HepG2 (cell line): ENCODE results near the gene CDK17. TPM values are rescaled to one million over a fixed set of nuclear protein-coding genes. Genes with fewer than 3 reads are reported as not detected.

Source experiments
- ATF5 ChIP-seq: sonication (generic); formaldehyde crosslinking; IDR thresholded peaks from 2 replicates; pipeline ENCODE4 v1.4.0; 2020; ENCODE audit warnings: mild to moderate bottlenecking, low read depth, missing genetic modification reagents
- BCL3 ChIP-seq: sonication (generic); formaldehyde crosslinking; IDR thresholded peaks from 2 replicates; pipeline ENCODE4 v1.5.1; 2020; ENCODE audit warnings: mild to moderate bottlenecking, missing genetic modification reagents, moderate library complexity
- CCDC6 ChIP-seq: sonication (generic); formaldehyde crosslinking; IDR thresholded peaks from 2 replicates; pipeline ENCODE4 v1.8.1; 2022; ENCODE audit warnings: mild to moderate bottlenecking, missing genetic modification reagents, moderate library complexity
- FOXA1 ChIP-seq, 2 experiments: fragments of 450-650 bp in 1 of 2; sonication (generic) in 1 of 2; formaldehyde crosslinking in 1 of 2; IDR thresholded peaks; 2 replicates each; pipeline versions ENCODE4 v1.4.0 to v1.6.1; 2016 to 2020; ENCODE audit warnings: missing genetic modification reagents in 1 of 2
- HMGXB3 ChIP-seq: sonication (generic); formaldehyde crosslinking; IDR thresholded peaks from 2 replicates; pipeline ENCODE4 v1.4.0; 2020; ENCODE audit warnings: missing genetic modification reagents, borderline replicate concordance
- HNRNPUL1 ChIP-seq: fragments of 200-400 bp; formaldehyde crosslinking; IDR thresholded peaks from 2 replicates; pipeline ENCODE4 v1.6.1; 2017; ENCODE audit warnings: low read depth, mild to moderate bottlenecking, low read length, moderate library complexity
- JARID2 ChIP-seq: sonication (generic); formaldehyde crosslinking; IDR thresholded peaks from 2 replicates; pipeline ENCODE4 v1.8.1; 2023; ENCODE audit warnings: missing genetic modification reagents, inconsistent platforms; ENCODE audit not compliant: insufficient replicate concordance
- KDM4B ChIP-seq: sonication (generic); formaldehyde crosslinking; IDR thresholded peaks from 2 replicates; pipeline ENCODE4 v1.4.0; 2020; ENCODE audit warnings: missing genetic modification reagents
- MXD3 ChIP-seq: IDR thresholded peaks from 2 replicates; pipeline ENCODE4 v1.6.1; 2016; ENCODE audit warnings: mild to moderate bottlenecking, missing biosample characterization, missing genetic modification reagents
- REL ChIP-seq: sonication (generic); formaldehyde crosslinking; conservative IDR thresholded peaks from 2 replicates; pipeline ENCODE4 v1.8.0; 2022; ENCODE audit warnings: mild to moderate bottlenecking, missing genetic modification reagents, moderate library complexity
- SALL1 ChIP-seq: sonication (generic); formaldehyde crosslinking; IDR thresholded peaks from 2 replicates; pipeline ENCODE4 v1.8.0; 2022; ENCODE audit warnings: mild to moderate bottlenecking, missing genetic modification reagents
- ZBTB25 ChIP-seq: IDR thresholded peaks from 2 replicates; pipeline ENCODE4 v1.6.1; 2018; ENCODE audit warnings: missing genetic modification reagents
- ZBTB44 ChIP-seq: sonication (generic); formaldehyde crosslinking; IDR thresholded peaks from 2 replicates; pipeline ENCODE4 v1.4.0; 2020; ENCODE audit warnings: missing genetic modification reagents
- ZNF446 ChIP-seq: sonication (generic); formaldehyde crosslinking; IDR thresholded peaks from 2 replicates; pipeline ENCODE4 v1.5.0; 2020; ENCODE audit warnings: mild to moderate bottlenecking, missing genetic modification reagents
- ZNF691 ChIP-seq: sonication (generic); formaldehyde crosslinking; IDR thresholded peaks from 2 replicates; pipeline ENCODE4 v1.4.0; 2020; ENCODE audit warnings: missing genetic modification reagents, low read depth, mild to moderate bottlenecking, borderline replicate concordance
- ZNF782 ChIP-seq: sonication (generic); formaldehyde crosslinking; IDR thresholded peaks from 2 replicates; pipeline ENCODE4 v1.4.0; 2020; ENCODE audit warnings: missing genetic modification reagents, mild to moderate bottlenecking, borderline replicate concordance
- polyA plus RNA-seq, 8 experiments: library from polyadenylated mRNA; depleted of rRNA in 3 of 8; stranded (reverse) in 7 of 8; unstranded in 1 of 8; fragments of >200 nt; fragmentation: Illumina TruSeq in 4 of 8; extraction: Trizol in 4 of 8; gene quantifications; 2 replicates each; pipeline versions ENCODE4 v1.2.1 to v1.2.3, GENCODE V29; 2011 to 2016; ENCODE audit warnings: low read depth in 4 of 8, missing spikeins in 1 of 8, mixed read lengths in 1 of 8; ENCODE audit not compliant: insufficient read depth in 1 of 8
- total RNA-seq, 5 experiments: library from RNA; depleted of rRNA; stranded (reverse); fragments of >200 nt; fragmentation: Illumina TruSeq; extraction: Trizol; gene quantifications; 2 replicates each; pipeline ENCODE4 v1.2.3, GENCODE V29; 2016; ENCODE audit warnings: low read depth in 1 of 5

Gene CDK17
- total and polyA plus RNA-seq, 2 of the 13 experiments (the other 11 are each of a cell fraction or from before 2014, with no cell fraction given): 9.9 to 22.3 TPM

GRCh38 chr12:96399919-96400630 is at the start of gene CDK17 (continued):
- TF ChIP-seq REL (CRISPR knock-in tag) (0 out of 2 replicates have a peak, but pooled peaks have one; percentile 25), ZNF446 (CRISPR knock-in tag) (no peak), FOXA1 (IDR thresholded peaks at IDR 0.05) (no peak), FOXA1 (CRISPR knock-in tag; IDR thresholded peaks at IDR 0.05) (peak; percentile 42; the same call in 1 of the 2 replicates), BCL3 (0 out of 2 replicates have a peak, but pooled peaks have one; percentile 4), HMGXB3 (no peak; the same call in 1 of the 2 replicates), MXD3 (0 out of 2 replicates have a peak, but pooled peaks have one; percentile 41), KDM4B (0 out of 2 replicates have a peak, but pooled peaks have one; percentile 50), HNRNPUL1 (no peak), ZBTB25 (no peak; the same call in 1 of the 2 replicates), JARID2 (CRISPR knock-in tag) (no peak), ATF5 (CRISPR knock-in tag) (no peak), CCDC6 (0 out of 2 replicates have a peak, but pooled peaks have one; percentile 65), ZNF782 (CRISPR knock-in tag) (peak; percentile 14; the same call in 1 of the 2 replicates), ZNF691 (CRISPR knock-in tag) (0 out of 2 replicates have a peak, but pooled peaks have one; percentile 28), SALL1 (CRISPR knock-in tag) (peak; percentile 26; the same call in 1 of the 2 replicates), ZBTB44 (no peak)
